Stimulated activated CD8-positive, alpha-beta memory T cell treated with anti-CD3 and anti-CD28 coated beads, Interleukin-15, amount 100 ng/mL, for 4 hours (primary cell): Measurements from ENCODE around the gene MEP1B.
"Not testable (repeated sequence)": the region's sequence is repeated elsewhere in the genome, so short reads cannot be mapped to it uniquely, and the experiment has no call there.

Source experiments
- DNase-seq, 2 donors: peaks; one replicate each; pipeline ENCODE4 v3.0.0-alpha.2; 2020; ENCODE audit warnings: low read depth in 2 of 2

MEP1B gene

GRCh38 chr18:32209685-32210445 is 20.0 kb downstream of the MEP1B start:
- no peak for DNase-seq

- DNase-seq: no peak
These were observed 23.9 kb downstream of the MEP1B start for GRCh38 chr18:32213693-32214092.

DNA sequence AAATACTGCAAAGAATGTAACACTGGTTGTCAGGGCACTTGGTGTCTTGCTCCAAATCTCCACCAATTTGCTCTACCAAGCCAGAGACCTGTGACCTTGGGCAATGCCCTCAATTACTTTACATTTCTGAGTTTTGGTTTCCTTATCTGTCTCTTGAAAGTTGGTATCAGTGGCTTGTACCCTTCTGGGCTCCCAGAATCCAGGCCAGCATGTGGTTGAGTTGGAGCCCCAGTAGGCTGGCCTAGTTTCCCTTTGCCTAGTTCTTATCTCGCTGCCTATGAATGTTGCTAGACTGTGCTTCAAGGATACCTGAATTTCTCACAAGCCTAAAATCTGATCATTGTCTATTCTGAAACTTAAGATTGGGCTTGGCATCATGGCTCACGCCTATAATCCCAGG is 26.6 kb downstream of the MEP1B start:
- no peak for DNase-seq

DNA sequence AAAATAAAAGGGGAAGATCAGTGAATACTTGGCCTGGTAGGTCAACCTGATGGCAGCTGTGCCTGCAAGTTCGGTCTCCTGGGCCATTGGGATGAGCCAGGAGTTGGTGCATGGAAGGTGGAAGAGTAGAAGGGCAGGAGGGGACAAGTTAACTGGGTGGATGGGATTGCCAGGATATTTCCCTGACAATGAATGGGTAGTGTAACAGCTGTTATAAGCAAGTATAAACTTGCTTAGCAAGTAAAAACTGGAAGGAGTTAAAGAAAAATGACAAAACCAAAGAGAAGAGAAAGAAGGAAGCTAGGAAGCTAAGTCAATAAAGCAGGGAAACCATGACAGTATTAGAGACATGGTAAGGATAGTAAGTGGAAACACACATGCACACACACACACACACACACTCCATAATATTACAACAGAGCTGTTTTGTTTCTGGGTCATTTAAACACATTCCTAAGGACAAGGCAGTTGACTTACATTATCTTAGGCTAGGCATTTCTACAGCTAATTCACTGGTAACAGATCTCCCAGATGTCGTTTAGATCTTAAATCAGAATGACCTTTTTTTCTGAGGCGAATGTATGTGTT is 29.7 kb downstream of the MEP1B start:
- no peak for DNase-seq

- not testable (repeated sequence) for DNase-seq
These were observed 43.5 kb downstream of the MEP1B start for GRCh38 chr18:32233348-32233747.

- no peak for DNase-seq
These were observed 47.2 kb downstream of the MEP1B start for GRCh38 chr18:32237049-32237448.

GRCh38 chr18:32238635-32239268 is 48.9 kb downstream of the MEP1B start:
- DNase-seq: no peak

DNA sequence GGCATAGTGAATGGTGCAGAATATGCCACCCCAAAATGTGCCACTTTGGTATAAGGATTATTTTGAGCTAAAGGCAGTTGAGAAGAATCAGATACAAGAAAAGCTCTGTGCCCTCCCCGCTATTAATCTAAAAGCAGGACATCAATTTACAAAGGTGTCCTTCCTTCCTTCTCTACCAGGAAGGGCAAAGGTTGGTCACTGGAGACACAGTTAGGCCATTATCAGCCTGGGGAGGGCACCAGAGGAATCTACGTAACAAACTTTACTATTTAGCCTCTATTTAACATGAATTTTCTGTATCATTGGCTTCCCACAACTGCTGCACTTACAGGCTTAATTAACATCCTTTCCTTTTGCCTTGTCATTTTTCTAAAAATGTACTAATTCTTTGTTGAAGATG is 52.6 kb downstream of the MEP1B start:
- DNase-seq: no peak

- DNase-seq: no peak
These were observed 53.5 kb downstream of the MEP1B start for GRCh38 chr18:32243358-32243757.

- DNase-seq: no peak
These were observed 55.0 kb downstream of the MEP1B start for GRCh38 chr18:32244881-32245280.

GRCh38 chr18:32249147-32249929 is 59.5 kb downstream of the MEP1B start:
- no peak for DNase-seq

GRCh38 chr18:32251466-32251865 is 61.6 kb downstream of the MEP1B start:
- no peak for DNase-seq

DNA sequence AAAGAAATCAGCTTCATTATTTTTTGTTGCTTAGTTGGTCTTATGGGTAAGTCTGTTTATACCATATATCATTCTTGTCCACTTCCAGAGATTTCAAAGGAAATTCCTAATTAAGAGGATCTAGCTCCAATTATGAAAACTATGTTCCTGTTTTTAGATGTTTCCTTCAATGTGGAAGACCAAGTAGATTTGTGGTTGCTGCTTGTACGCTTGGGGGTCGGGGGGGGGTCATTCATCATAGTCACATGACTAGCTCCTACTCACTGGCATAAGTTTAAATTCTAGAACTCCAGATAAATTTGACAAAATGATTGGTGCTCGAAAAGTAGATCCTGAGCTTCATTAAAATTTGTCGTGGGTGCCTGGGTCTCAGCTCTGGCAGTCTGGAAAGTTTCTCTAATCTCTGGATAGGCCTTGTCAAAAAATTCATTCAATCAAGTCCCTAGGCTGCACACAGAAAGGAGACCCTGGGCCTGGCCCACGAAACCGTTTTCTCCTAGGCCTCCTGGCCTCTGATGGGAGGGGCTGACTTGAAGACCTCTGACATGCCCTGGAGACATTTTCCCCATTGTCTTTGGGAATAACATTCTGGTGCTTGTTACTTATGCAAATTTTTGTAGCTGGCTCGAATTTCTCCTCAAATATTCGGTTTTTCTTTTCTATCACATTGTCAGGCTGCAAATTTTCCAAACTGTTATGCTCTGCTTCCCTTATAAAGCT is 62.5 kb downstream of the MEP1B start:
- DNase-seq: no peak

- DNase-seq: no peak
These were observed 65.7 kb downstream of the MEP1B start for GRCh38 chr18:32255570-32255969.

DNA sequence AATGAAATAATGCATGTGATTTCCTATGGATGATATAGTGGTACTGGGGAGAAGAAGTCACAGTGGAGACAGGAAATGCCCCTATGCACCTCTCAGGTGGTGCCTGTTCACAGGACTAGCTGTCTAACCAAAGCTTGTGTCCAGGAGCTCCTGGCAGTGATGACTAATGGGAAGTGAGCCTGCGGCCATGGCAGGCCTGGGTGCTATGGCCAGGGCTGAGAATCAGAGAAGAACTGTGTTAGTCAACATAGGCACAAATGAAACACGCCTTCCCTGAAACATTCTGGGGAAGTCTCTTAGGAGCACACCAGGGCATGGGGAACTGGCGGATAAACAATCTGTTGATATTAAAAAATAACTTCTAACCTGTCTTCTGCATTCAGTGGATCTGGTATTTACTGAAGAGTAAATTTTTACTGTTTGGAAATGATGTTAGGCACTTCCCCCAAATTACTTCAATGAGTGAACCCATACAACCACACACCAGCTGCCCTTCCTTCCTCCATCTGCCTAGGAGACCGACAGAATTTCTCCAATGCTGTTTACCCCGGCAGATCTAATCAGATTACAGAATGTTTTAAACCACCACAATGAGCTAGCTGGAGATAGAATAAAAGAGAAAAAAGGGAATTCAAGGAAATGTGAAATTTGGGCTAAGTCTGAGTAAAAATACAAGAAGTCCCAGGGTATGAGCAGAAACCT is 67.4 kb downstream of the MEP1B start:
- DNase-seq: no peak

GRCh38 chr18:32258148-32258547 is 68.3 kb downstream of the MEP1B start:
- no peak for DNase-seq

DNA sequence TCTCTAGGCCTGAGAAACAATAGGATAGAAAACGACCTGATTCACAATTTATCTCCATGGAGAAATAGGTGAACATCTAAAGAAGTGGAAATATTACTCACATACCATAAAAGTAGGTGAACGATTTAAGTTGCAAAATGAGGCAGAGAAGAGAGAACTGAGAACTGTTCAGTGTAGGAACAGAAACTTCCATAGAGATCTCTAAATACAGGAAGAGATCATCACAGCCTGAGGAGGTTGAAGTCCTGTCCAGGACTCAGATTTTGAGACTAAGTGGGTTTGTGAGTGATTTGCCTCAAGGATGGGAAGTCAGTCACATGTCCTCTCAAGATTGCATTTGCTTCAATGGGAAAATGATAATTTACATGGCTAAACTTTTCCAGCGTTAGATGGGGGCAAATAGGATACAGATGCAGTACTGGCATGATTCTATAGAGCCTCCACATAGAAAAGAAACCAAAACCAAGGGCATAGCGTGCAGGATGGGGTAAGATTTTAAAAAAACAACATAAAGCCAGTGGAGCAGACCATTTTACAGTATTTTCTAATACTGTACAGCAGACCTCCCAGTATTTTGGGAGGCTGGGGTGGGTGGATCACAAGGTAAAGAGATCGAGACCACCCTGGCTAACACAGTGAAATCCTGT is 68.8 kb downstream of the MEP1B start:
- DNase-seq: no peak

DNA sequence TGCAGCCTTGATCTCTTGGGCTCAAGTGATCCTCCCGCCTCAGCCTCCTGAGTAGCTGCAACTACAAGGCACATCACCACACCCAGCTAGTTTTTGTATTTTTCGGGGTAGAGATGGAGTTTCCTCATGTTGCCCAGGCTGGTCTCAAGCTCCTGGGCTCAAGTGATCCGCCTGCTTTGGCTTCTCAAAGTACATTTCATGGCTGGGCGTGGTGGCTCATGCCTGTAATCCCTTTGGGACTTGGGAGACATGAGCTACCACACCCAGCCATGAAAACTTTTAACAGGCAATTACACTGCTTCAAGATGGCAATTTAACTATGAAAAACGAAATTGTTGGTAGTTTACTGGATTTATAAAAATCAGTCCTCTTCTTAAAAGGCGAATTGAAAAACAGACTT is 69.7 kb downstream of the MEP1B start:
- no peak for DNase-seq

- DNase-seq: no peak
These were observed 71.2 kb downstream of the MEP1B start for GRCh38 chr18:32261003-32261402.

- DNase-seq: no peak
These were observed 72.3 kb downstream of the MEP1B start for GRCh38 chr18:32262092-32262491.

GRCh38 chr18:32264401-32264800 is 74.6 kb downstream of the MEP1B start:
- no peak for DNase-seq
